Activated CD8-positive, alpha-beta memory T cell treated with anti-CD3 and anti-CD28 coated beads for 4 hours (primary cell): ENCODE data around the gene KIZ.

Experiments used
- DNase-seq, 2 donors: peaks; one replicate each; pipeline ENCODE4 v3.0.0-alpha.2; 2020; ENCODE audit warnings: low read depth in 2 of 2

KIZ gene

DNA sequence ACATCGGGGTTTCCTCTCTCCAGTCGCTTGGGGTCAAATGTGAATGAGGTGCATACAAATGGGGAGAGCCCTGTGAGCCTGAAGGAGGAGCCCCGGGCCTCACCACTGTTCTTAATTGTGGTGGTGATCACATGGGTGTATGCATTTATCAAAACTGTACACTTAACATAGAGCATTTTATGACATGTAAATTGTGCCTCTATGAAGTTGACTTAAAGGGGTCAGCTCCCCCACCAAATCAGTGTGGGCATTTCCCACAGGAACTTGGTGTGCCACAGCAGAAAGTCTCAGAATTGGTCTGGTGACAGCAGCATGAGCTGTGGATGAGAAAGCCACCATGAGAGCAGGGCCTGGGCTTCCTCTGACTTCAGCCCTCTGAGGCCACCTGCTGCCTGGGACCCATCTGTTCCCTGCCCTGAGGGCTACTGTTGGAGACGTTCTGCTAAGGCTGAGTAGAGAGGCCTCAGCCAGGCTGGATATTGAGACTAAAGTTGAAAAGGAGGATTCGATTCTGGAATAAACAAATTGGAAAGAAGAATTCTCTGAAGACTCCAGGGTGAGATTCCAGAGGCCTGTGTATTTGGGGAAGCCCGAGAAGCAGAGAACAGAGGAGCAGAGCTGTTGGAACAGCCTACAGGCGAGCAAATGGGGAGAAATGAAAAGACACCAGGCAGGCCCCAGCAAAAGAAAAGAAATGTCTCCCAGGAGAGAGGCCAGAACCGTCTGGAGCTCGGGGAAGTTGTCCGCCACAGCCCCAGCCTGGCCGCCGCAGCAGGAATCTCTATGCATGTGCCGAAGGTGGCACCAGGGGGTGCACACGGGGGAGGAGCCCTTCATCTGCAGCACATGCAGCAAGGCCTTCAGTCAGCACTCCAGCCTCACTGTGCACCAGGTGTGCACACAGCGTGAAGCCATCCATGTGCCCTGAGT is 139.6 kb downstream of the KIZ start:
- no peak for DNase-seq

DNA sequence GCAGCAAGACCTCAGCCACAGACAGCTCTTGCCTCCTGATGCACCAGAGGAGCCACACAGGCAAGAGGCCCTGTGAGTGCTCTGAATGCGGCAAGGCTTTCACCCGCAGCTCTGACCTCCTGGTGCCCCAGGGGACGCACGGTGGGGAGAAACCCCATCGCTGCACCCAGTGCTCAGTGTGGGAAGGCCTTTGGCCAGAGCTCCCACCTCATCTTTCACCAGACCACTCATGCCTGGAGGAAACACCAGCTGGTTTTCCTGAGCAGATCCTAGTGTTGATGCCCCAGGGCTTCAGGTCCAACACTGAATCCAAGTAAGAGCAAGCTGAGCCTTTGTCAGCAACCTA is 140.3 kb downstream of the KIZ start:
- no peak for DNase-seq

GRCh38 chr20:21269772-21270171 is 143.9 kb downstream of the KIZ start:
- DNase-seq: no peak

DNA sequence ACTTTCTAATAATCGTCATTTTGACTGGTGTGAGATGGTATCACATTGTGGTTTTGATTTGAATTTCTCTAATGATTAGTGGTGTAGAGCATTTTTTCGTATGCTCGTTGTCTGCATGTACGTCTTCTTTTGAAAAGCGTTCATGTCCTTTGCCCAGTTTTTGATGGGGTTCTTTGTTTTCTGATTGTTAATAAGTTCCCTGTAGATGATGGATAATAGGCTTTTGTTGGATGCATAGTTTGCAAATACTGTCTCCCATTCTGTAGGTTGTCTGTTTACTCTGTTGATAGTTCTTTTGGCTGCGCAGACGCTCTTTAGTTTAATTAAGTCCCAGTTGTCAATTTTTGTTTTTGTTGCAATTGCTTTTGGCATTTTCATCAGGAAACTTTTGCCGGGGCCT is 144.9 kb downstream of the KIZ start:
- no peak for DNase-seq

GRCh38 chr20:21272279-21272678 is 146.4 kb downstream of the KIZ start:
- no peak for DNase-seq

GRCh38 chr20:21272679-21273078 is 146.8 kb downstream of the KIZ start:
- no peak for DNase-seq

- DNase-seq: no peak
Measured at GRCh38 chr20:21273755-21274386, 148.0 kb downstream of the KIZ start.

DNA sequence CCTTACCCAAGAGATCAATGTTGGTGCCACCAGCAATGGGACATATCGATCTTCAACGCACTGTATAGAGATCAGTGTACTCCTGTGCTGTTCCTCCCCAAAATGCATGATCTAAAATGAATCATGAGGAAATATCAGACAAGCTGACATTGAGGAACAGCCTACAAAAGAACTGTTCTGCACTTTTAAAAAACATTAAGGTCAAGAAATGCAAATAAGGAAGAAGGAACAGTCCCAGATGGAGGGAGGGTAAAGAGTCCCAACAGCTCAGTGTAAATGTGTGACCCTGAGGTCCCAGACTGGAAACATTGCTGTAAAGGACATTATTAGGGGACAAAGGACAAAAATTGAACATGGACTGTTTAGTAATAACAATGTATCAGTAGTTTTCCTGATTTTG is 152.9 kb downstream of the KIZ start:
- no peak for DNase-seq

- no peak for DNase-seq
Measured at GRCh38 chr20:21279706-21280521, 154.0 kb downstream of the KIZ start.

DNA sequence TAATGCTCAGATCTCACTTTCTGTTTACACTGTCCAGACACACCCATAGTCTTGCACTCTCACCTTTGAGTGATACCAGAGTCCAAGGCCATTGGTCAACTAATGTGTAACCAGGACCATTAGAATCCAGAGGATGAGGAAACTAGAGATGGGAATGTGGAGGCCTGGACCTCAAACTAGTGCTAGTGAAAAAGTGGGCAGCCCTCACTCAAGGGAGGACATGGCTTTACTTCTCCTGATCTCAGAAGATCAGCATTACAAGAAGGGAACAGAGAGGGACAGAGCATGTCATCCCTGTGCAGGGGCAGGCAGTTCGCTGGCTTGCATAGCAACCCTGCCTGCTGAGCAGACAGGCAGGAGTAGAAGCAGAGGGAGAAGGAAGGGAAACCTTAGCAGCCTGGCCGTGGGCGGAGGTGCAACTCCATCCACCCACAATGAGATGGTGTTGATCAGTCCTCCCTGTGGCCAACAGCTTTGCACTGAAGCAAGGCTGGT is 154.7 kb downstream of the KIZ start:
- DNase-seq: no peak

DNA sequence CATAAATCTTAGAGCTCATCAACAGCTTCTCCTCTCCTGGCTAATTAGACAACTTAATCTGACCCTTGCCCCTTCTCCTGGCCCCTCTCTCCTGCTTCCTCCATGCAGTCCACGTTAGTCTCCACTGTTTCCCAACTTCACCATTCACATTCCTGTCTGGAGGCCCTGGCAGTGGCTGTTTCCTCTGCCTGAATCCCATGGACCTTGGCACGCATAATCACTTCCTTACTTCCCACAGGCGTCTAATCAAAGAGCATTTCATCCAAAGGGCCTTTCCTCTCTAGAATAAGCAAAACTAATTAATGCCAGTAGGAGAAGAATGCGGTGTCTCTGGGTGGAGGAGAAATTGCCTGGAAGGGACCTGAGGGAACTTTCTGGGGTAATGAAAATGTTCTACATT is 160.9 kb downstream of the KIZ start:
- no peak for DNase-seq

- DNase-seq: no peak
Measured at GRCh38 chr20:21288587-21289370, 162.9 kb downstream of the KIZ start.

- no peak for DNase-seq
Measured at GRCh38 chr20:21289651-21290050, 163.8 kb downstream of the KIZ start.

DNA sequence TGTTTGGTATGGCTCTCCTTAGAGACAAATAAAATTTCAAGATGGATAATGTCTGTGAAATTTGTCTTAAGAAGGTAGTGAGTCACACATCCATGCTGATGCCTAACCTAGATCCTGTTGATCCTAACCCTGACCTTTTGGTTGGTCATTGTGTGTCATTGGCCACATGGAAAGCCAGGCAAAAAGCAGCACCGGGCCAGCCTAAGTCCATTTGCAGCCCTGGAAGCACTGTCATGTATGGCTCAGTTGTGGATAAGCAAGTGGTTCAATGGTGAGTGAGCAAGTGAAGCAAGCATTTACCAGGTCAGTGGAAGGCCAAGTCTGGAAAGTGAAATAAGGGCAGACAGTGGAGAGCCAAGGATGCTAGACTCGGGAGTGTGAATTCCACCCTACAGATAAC is 165.1 kb downstream of the KIZ start:
- DNase-seq: no peak

DNA sequence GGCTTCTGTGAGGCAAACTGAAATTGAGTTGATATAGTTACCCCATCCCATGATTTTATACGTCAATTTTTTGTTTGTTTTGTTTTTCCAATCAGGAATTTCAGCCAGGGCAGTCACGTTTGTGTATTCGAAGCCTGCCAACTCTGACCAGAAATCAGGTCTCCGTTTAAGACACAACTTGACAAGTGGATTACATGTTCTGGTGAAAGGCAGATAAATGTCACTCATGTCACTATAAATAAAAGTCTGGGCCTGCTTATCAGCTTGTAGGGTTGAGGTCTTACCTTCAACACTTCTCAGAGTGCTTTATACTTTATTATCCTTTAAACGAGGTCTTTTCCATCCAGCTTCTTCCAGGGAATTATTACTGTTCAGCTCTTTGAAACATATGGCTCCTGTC is 168.9 kb downstream of the KIZ start:
- no peak for DNase-seq
